Activated T-cell treated with anti-CD3 and anti-CD28 coated beads, Interleukin-2, amount 50 U/mL, for 24 hours (primary cell): ENCODE data around the gene UBL5.

Experiments used
- DNase-seq: peaks from one replicate; pipeline ENCODE4 v3.0.0-alpha.2; 2020
- H3K27ac Mint-ChIP-seq: 2 replicates; pipeline ENCODE4 v1.8.0; 2020; ENCODE audit warnings: mild to moderate bottlenecking, mixed read lengths
- H3K27me3 Mint-ChIP-seq: 2 replicates; pipeline ENCODE4 v1.8.0; 2020; ENCODE audit warnings: mixed read lengths
- H3K36me3 Mint-ChIP-seq: 2 replicates; pipeline ENCODE4 v1.8.0; 2020; ENCODE audit warnings: low read depth, mixed read lengths
- H3K4me1 Mint-ChIP-seq: 2 replicates; pipeline ENCODE4 v1.8.0; 2020; ENCODE audit warnings: low read depth, mixed read lengths
- H3K4me3 Mint-ChIP-seq: 2 replicates; pipeline ENCODE4 v1.8.0; 2020; ENCODE audit warnings: mild to moderate bottlenecking, moderate library complexity, mixed read lengths
- H3K9me3 Mint-ChIP-seq: 2 replicates; pipeline ENCODE4 v1.8.0; 2020; ENCODE audit warnings: mixed read lengths

Gene UBL5

DNA sequence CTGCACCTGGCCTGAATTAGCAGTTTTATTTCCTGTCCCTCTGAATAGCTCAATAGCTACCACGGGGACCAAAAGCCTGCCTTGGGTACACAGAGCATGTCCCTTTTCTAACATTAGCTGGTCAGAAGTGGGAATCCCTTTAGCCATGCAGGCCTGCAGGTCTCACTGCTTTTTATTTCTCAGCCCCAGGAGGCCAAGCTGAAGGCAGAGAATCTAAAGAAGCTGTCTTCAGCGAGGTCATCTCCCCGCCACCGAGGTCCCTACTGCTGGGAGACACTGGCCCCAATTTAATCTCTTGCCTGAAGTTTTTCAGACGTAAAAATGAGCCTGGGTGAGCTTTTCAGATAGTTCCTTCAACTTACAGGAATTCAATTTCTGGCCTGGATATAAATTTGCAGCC lies 48.1 kb downstream of the UBL5 start:
- Mint-ChIP-seq H3K36me3 (no peaks in the 10 kb centered on the region), H3K4me3 (no peak overlapping the region), H3K9me3 (no peaks in the 10 kb centered on the region), H3K27me3 (no peaks in the 10 kb centered on the region), H3K4me1 (no peaks in the 10 kb centered on the region), H3K27ac (no peak overlapping the region)
- DNase-seq = no peak

DNA sequence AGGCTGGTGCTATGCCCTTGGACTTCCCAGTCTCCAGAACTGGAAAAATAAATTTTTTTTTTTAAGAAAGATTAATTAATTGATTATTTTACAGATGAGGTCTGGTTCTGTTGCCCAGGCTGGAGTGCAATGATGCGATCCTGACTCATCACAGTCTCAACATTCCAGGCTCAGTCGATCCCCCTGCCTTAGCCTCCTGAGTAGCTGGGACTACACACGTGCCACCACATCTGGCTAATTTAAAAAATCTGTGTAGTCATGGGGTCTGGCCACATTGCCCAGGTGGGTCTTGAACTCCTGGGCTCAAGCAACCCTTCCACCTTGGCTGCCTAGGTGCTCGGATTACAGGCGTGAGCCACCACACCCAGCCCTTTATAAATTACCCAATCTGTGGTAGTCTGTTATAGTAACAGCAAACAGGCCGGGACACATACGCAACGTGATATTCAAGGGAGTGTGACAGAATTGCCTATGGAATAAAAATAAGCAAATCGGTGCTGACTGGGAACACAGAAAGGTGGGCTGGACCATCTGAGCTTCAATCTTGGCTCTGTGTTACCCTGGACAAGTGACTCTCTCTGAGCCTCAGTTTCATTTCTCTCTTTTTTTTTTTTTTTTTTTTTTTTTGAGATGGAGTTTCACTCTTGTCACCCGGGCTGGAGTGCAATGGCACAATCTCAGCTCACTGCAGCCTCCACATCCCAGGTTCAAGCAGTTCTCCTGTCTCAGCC lies 50.2 kb downstream of the UBL5 start:
- no peaks in the 10 kb centered on the region for H3K9me3 Mint-ChIP-seq
- H3K4me3 Mint-ChIP-seq = no peak overlapping the region
- H3K4me1 Mint-ChIP-seq = no peaks in the 10 kb centered on the region
- no peak for DNase-seq
- no peak overlapping the region for H3K27ac Mint-ChIP-seq
- H3K27me3 Mint-ChIP-seq = no peaks in the 10 kb centered on the region
- H3K36me3 Mint-ChIP-seq = no peaks in the 10 kb centered on the region

DNA sequence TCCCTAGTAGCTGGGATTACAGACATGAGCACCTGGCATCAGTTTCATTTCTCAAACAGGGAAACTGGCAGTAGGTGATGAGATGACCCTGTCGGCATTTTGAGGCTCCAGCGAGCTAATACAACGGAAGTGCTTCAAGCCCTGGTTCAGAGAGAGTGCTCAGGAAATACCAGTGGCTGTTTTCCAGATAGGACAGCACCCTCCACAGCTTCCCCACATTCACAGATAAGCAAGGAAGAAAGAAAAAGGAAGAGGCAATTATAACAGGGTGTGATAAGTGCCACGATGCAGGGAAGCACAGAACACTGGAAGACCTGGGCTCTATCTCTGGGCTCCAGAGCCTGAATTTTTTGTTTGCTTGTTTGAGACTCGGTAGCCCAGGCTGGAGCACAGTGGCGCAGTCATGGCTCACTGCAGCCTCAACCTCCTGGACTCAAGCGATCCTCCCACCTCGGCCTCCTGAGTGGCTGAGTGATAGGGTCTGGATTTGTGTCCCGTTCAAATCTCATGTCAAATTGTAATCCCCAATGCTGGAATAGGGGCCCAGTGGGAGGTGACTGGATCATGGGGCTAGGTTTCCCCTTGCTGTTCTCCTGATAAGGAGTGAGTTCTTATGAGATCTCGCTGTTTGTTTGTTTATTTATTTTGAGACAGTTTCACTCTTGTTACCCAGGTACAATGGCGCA lies 50.9 kb downstream of the UBL5 start:
- Mint-ChIP-seq H3K36me3 (no peaks in the 10 kb centered on the region), H3K9me3 (no peaks in the 10 kb centered on the region), H3K4me1 (no peaks in the 10 kb centered on the region), H3K4me3 (no peak overlapping the region), H3K27me3 (no peaks in the 10 kb centered on the region), H3K27ac (no peak overlapping the region)
- DNase-seq = no peak
